Adrenal gland (tissue), 12 donors: ENCODE results near the gene CMKLR1. TPM values are rescaled to one million over a fixed set of nuclear protein-coding genes. Genes with fewer than 3 reads are reported as not detected.

Experiments
- DNase-seq, 7 donors: peaks; one replicate each; pipeline ENCODE4 v3.0.0-alpha.2; 2019 to 2020
- H3K27ac ChIP-seq, 5 donors: fragments of 200-600 bp; sonication (generic) in 4 of 5; 1 replicate in 3 of 5; 2 replicates in 2 of 5; pipeline versions ENCODE4 v1.5.1 to v1.8.0; 2016 to 2020; ENCODE audit warnings: mild to moderate bottlenecking in 1 of 5
- H3K27me3 ChIP-seq: fragments of 200-600 bp; 2 replicates; pipeline ENCODE4 v1.8.0; 2021
- H3K36me3 ChIP-seq, 2 donors: fragments of 200-600 bp; replicated peaks in 1 of 2; 1 replicate in 1 of 2; 2 replicates in 1 of 2; pipeline versions ENCODE4 v1.5.1 to v1.8.0; 2018 to 2022
- H3K4me1 ChIP-seq, 2 donors: fragments of 200-600 bp; replicated peaks in 1 of 2; 1 replicate in 1 of 2; 2 replicates in 1 of 2; pipeline versions ENCODE4 v1.5.1 to v1.8.0; 2018 to 2021
- H3K4me3 ChIP-seq, 4 donors: fragments of 200-600 bp; sonication (generic) in 3 of 4; one replicate each; pipeline ENCODE4 v1.5.1; 2016 to 2018
- H3K9me3 ChIP-seq, 3 donors: fragments of 200-600 bp; sonication (generic) in 1 of 3; replicated peaks in 1 of 3; 1 replicate in 2 of 3; 2 replicates in 1 of 3; pipeline versions ENCODE4 v1.5.1 to v1.8.0; 2016 to 2021
- POLR2A ChIP-seq, 2 donors: fragments of 450-650 bp; IDR thresholded peaks; one replicate each; pipeline ENCODE4 v1.6.1; 2017; ENCODE audit warnings: antibody characterized with exemption in 2 of 2, mild to moderate bottlenecking in 2 of 2, moderate library complexity in 1 of 2
- WGBS, 4 donors: extraction: QIAGEN DNeasy Blood & Tissue Kit in 2 of 4; methylation state at CpG; one replicate each; pipeline versions ENCODE4 v1.1.5 to v1.1.7; 2013 to 2017; 5-methylcytosine and 5-hydroxymethylcytosine counted together
- intact Hi-C, 2 donors: fragments of 100-400 bp; cut with DNase I; formaldehyde crosslinking; loops; one replicate each; pipeline versions ENCODE4 v1.14.1 to v1.15.0; 2022 to 2023
- polyA plus RNA-seq, 3 donors: library from polyadenylated mRNA; stranded (reverse); fragments of 200-250 nt in 2 of 3; fragments of 350-450 nt in 1 of 3; fragmentation: Illumina TruSeq in 1 of 3; extraction: RNeasy Lipid Tissue Mini Kit (QIAGEN cat#74804) in 1 of 3; gene quantifications; one replicate each; pipeline ENCODE4 v1.2.3, GENCODE V29; 2013 to 2014
- total RNA-seq, 9 donors: library from RNA; depleted of rRNA in 4 of 9; stranded (reverse); fragments of >200 nt in 4 of 9; fragments of 120-200 nt in 1 of 9; fragmentation: NEBNext Ultra II Directional in 1 of 9; extraction: Animal tissue kit (Norgen Biotek cat#: 25700) in 1 of 9; gene quantifications; one replicate each; pipeline versions ENCODE4 v1.1.0 to v1.2.4, GENCODE V29; 2013 to 2023
- TF ChIP-seq, protein P1 (sequence below), 6 experiments: fragments of 450-650 bp in 4 of 6; fragments of 200-600 bp in 2 of 6; sonication (generic) in 1 of 6; IDR thresholded peaks; 1 replicate in 5 of 6; 2 replicates in 1 of 6; pipeline versions ENCODE4 v1.5.1 to v1.8.0; 2016 to 2021; ENCODE audit warnings: antibody characterized with exemption in 6 of 6, mild to moderate bottlenecking in 2 of 6, moderate library complexity in 1 of 6
- donor health status: healthy with polysubstance abuse.
- donor health status: Bipolar disorder and iron deficiency.
- donor health status: DM: yes; HTN: yes; CAD: no.
- donor health status: DM: no; HTN: no; CAD: no.
- donor health status: DM: no; HTN: no; CAD: no.
- donor health status: DM: yes; HTN: yes; CAD: no.

CMKLR1 gene
- total and polyA plus RNA-seq, 12 donors, result 2.1 to 26.6 (median 17.0) TPM

DNA sequence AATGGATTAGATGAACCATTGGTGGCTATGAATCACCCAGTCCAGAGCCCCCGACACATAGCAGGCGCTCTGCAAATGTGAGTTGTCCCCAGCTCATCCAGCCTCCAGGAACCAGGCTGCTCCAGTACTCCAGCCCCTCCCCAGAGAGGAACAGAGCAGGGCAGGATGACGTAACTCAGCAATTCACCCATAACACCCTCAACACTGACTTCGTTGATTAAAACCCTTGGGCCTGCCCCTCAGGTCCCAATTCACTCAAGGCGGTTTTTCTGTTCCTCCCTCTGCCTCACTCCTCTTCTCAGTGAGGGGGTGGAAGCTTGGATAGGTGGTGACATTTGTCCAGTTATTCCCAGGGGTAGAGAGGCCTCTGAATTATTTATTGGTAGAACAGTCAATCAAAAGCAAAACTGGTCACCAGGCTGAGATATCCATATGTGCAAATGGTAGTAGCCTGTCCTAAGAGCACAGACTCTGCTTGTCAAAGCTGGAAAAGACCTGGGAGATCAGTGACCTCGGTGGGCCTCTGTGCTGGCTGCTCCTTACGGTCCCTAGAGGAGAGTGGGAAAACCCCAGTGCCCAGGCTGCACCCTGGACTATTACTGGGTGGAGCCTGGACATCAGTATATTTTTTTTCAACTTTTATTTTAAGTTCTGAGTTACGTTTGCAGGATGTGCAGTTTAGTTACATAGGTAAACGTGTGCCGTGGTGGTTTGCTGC lies 97.0 kb downstream of the CMKLR1 start:
- 59 to 68% (median 65%) methylated on average over 10 of the region's 10 CpGs for WGBS, 4 donors
- TF ChIP-seq POLR2A (IDR thresholded peaks at IDR 0.05), result no peak
- TF ChIP-seq, protein P1, sequence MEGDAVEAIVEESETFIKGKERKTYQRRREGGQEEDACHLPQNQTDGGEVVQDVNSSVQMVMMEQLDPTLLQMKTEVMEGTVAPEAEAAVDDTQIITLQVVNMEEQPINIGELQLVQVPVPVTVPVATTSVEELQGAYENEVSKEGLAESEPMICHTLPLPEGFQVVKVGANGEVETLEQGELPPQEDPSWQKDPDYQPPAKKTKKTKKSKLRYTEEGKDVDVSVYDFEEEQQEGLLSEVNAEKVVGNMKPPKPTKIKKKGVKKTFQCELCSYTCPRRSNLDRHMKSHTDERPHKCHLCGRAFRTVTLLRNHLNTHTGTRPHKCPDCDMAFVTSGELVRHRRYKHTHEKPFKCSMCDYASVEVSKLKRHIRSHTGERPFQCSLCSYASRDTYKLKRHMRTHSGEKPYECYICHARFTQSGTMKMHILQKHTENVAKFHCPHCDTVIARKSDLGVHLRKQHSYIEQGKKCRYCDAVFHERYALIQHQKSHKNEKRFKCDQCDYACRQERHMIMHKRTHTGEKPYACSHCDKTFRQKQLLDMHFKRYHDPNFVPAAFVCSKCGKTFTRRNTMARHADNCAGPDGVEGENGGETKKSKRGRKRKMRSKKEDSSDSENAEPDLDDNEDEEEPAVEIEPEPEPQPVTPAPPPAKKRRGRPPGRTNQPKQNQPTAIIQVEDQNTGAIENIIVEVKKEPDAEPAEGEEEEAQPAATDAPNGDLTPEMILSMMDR (IDR thresholded peaks at IDR 0.05), result no peak
- no peak for DNase-seq
- Histone ChIP-seq H3K27me3 (no peaks in the 10 kb centered on the region), H3K4me1 (no peaks in the 10 kb centered on the region), H3K27ac (no peak overlapping the region), H3K36me3 (no peaks in the 10 kb centered on the region), H3K9me3 (no peaks in the 10 kb centered on the region), H3K4me3 (no peak overlapping the region)
- intact Hi-C loops, result no loop called here

DNA sequence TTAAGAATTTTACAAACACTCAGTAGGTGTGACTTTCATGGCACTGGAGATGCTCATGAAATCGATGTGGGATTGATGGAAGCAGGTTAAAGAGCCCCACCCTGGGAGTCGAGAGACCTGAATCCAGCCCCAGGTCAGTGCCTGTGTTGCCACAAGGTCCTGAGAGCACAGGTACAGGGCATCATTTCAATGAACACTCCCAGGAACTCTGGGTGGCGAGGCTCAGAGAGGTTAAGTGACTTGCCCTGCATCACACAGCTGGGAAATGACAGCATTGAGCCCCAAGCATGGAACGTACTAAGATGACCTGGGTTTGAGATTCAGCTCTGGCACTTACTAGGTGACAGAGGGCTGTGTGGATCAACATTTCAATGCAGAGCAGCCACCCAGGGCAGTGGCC lies 98.2 kb downstream of the CMKLR1 start:
- H3K36me3 ChIP-seq, result no peaks in the 10 kb centered on the region
- intact Hi-C loops, result no loop called here
- no peaks in the 10 kb centered on the region for H3K4me1 ChIP-seq
- 76 to 95% (median 86%) methylated on average over 4 of the region's 4 CpGs for WGBS, 4 donors
- H3K27me3 ChIP-seq, result no peaks in the 10 kb centered on the region
- H3K27ac ChIP-seq, result no peak overlapping the region
- H3K9me3 ChIP-seq, result no peaks in the 10 kb centered on the region
- TF ChIP-seq, protein P1 (IDR thresholded peaks at IDR 0.05), result no peak
- TF ChIP-seq POLR2A (IDR thresholded peaks at IDR 0.05), result no peak
- H3K4me3 ChIP-seq, result no peak overlapping the region
- DNase-seq, result no peak

GRCh38 chr12:108240027-108240785 lies 98.9 kb downstream of the CMKLR1 start:
- H3K4me1 ChIP-seq, result no peaks in the 10 kb centered on the region
- TF ChIP-seq, protein P1 (IDR thresholded peaks at IDR 0.05), result no peak
- no peak for TF ChIP-seq POLR2A (IDR thresholded peaks at IDR 0.05)
- H3K9me3 ChIP-seq, result no peaks in the 10 kb centered on the region
- H3K36me3 ChIP-seq, result no peaks in the 10 kb centered on the region
- no peak overlapping the region for H3K27ac ChIP-seq
- 58 to 81% (median 68%) methylated on average over 13 to 34 of the region's 34 CpGs for WGBS, 4 donors
- intact Hi-C loops, result no loop called here
- H3K4me3 ChIP-seq, result no peak overlapping the region
- DNase-seq, result no peak
- no peaks in the 10 kb centered on the region for H3K27me3 ChIP-seq

DNA sequence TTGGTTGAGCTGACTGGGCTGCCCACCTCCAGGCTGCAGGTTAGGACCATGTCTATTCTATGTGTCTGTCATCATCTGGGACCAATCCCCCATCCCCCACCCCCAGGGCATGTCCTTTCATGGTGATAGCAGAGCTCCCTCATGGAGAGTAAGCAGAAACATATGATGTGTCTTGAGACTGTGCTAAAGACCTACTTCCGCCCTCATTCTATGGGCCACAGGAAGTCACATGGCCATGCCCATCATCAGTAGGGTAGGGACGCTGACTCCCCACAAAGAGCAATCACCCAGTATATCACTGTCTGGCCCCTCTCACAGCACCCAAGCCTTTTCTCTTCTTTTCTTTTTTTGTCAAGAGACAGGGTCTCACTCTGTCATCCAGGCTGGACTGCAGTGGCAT lies 99.7 kb downstream of the CMKLR1 start:
- TF ChIP-seq, protein P1 (IDR thresholded peaks at IDR 0.05), result no peak
- no peak for TF ChIP-seq POLR2A (IDR thresholded peaks at IDR 0.05)
- Histone ChIP-seq H3K27me3 (no peaks in the 10 kb centered on the region), H3K9me3 (no peaks in the 10 kb centered on the region), H3K4me1 (no peaks in the 10 kb centered on the region), H3K36me3 (no peaks in the 10 kb centered on the region), H3K4me3 (no peak overlapping the region), H3K27ac (no peak overlapping the region)
- 67 to 83% (median 71%) methylated on average over 2 of the region's 2 CpGs for WGBS, 4 donors
- intact Hi-C loops, result loop anchor here in 1 of 2 donors (10.0 kb wide), 1 partner anchor 215 kb away; no protein-coding TSS in a partner anchor
- DNase-seq, result no peak
